Endodermal cell (in vitro differentiated cells): ENCODE data around the gene HS6ST3. TPM values are rescaled to one million over a fixed set of nuclear protein-coding genes. Genes with fewer than 3 reads are reported as not detected.

ENCODE experiments used
- DNase-seq: peaks from one replicate; pipeline ENCODE4 v3.0.0-alpha.2; 2017
- H3K27ac ChIP-seq: 2 replicates; pipeline ENCODE4 v1.5.1; 2013; ENCODE audit warnings: mild to moderate bottlenecking, low read depth, low read length, moderate library complexity
- H3K27me3 ChIP-seq: 2 replicates; pipeline ENCODE4 v1.6.1; 2013; ENCODE audit warnings: mild to moderate bottlenecking, low read length, moderate library complexity; ENCODE audit not compliant: insufficient read depth, control insufficient read depth, poor library complexity, severe bottlenecking
- H3K36me3 ChIP-seq: 2 replicates; pipeline ENCODE4 v1.7.0; 2013; ENCODE audit warnings: mild to moderate bottlenecking, low read length, moderate library complexity; ENCODE audit not compliant: control insufficient read depth, insufficient read depth
- H3K4me1 ChIP-seq: one replicate; pipeline ENCODE4 v1.7.0; 2013; ENCODE audit warnings: low read length; ENCODE audit not compliant: control insufficient read depth, insufficient read depth
- H3K4me3 ChIP-seq: 2 replicates; pipeline ENCODE4 v1.5.1; 2013; ENCODE audit warnings: mild to moderate bottlenecking, low read length, moderate library complexity
- H3K9ac ChIP-seq: 2 replicates; pipeline ENCODE4 v1.6.1; 2013; ENCODE audit warnings: mild to moderate bottlenecking, low read length, moderate library complexity; ENCODE audit not compliant: poor library complexity, severe bottlenecking; ENCODE audit errors: extremely low read depth
- H3K9me3 ChIP-seq: 2 replicates; pipeline ENCODE4 v1.6.1; 2013; ENCODE audit warnings: mild to moderate bottlenecking, low read length, moderate library complexity; ENCODE audit not compliant: control insufficient read depth
- H3K27ac Mint-ChIP-seq: 2 replicates; pipeline ENCODE4 v1.8.0; 2020; ENCODE audit warnings: mixed read lengths
- H3K27me3 Mint-ChIP-seq: 2 replicates; pipeline ENCODE4 v1.8.0; 2021; ENCODE audit warnings: mild to moderate bottlenecking, mixed read lengths; ENCODE audit not compliant: insufficient read depth
- H3K36me3 Mint-ChIP-seq: 2 replicates; pipeline ENCODE4 v1.8.0; 2020; ENCODE audit warnings: low read depth, mixed read lengths
- H3K4me1 Mint-ChIP-seq: 2 replicates; pipeline ENCODE4 v1.8.0; 2020; ENCODE audit warnings: mixed read lengths
- H3K4me3 Mint-ChIP-seq: 2 replicates; pipeline ENCODE4 v1.8.0; 2020; ENCODE audit warnings: mild to moderate bottlenecking, moderate library complexity, mixed read lengths
- H3K9me3 Mint-ChIP-seq: 2 replicates; pipeline ENCODE4 v1.8.0; 2020; ENCODE audit warnings: mild to moderate bottlenecking, mixed read lengths
- WGBS, 2 experiments: methylation state at CpG; one replicate each; pipeline versions ENCODE4 v1.1.5 to v1.1.7; 2013; ENCODE audit warnings: missing lambda C conversion rate in 2 of 2, mixed read lengths in 1 of 2; ENCODE audit not compliant: insufficient coverage in 1 of 2, insufficient read length in 1 of 2; 5-methylcytosine and 5-hydroxymethylcytosine counted together
- total RNA-seq, 2 donors: library from RNA; stranded (reverse); fragmentation: NEBNext Ultra II Directional in 1 of 2; extraction: Animal tissue kit (Norgen Biotek cat#: 25700) in 1 of 2; gene quantifications; 2 replicates in 1 of 2; 3 replicates in 1 of 2; pipeline ENCODE4 v1.2.1, GENCODE V29; 2021
- TF ChIP-seq, protein P1 (sequence below): fragments of 200-600 bp; sonication (generic); conservative IDR thresholded peaks from 2 replicates; pipeline ENCODE4 v1.5.0; 2021; ENCODE audit warnings: antibody characterized with exemption, mild to moderate bottlenecking

The HS6ST3 gene
- total RNA-seq, 2 donors from 2014 or later, result 0.84 to 1.1 TPM

DNA sequence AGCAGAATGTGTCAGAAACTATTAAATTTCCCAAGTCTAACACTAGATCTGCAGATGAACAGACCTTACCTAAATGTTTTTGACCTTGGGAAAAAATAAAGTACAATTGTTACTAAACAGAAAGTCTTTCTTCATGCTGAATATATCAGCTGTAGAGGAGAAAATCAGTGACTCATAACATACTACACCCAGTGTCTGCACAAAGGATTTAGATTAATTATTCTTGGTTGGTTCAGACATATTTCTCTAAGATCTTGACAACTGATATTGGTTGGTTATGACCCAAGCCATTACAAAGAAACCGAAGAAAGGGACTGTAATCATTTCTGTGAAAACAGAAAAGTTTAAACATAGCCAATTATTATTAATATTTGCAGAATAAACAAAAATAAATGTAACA, 225.1 kb downstream of the HS6ST3 start:
- Histone ChIP-seq H3K9ac (no peak overlapping the region), H3K4me1 (no peaks in the 10 kb centered on the region), H3K27me3 (no peaks in the 10 kb centered on the region), H3K27ac (no peak overlapping the region), H3K4me3 (no peak overlapping the region), H3K36me3 (no peaks in the 10 kb centered on the region), H3K9me3 (no peaks in the 10 kb centered on the region)
- Mint-ChIP-seq H3K27me3 (no peaks in the 10 kb centered on the region), H3K9me3 (no peaks in the 10 kb centered on the region), H3K36me3 (no peaks in the 10 kb centered on the region), H3K27ac (no peak overlapping the region), H3K4me1 (no peaks in the 10 kb centered on the region), H3K4me3 (no peak overlapping the region)
- no peak for DNase-seq
- WGBS, 2 experiments, result 100% methylated on average over 1 of the region's 1 CpG; no CpG with 5 or more reads in 1 of the 2 experiments
- TF ChIP-seq, protein P1, sequence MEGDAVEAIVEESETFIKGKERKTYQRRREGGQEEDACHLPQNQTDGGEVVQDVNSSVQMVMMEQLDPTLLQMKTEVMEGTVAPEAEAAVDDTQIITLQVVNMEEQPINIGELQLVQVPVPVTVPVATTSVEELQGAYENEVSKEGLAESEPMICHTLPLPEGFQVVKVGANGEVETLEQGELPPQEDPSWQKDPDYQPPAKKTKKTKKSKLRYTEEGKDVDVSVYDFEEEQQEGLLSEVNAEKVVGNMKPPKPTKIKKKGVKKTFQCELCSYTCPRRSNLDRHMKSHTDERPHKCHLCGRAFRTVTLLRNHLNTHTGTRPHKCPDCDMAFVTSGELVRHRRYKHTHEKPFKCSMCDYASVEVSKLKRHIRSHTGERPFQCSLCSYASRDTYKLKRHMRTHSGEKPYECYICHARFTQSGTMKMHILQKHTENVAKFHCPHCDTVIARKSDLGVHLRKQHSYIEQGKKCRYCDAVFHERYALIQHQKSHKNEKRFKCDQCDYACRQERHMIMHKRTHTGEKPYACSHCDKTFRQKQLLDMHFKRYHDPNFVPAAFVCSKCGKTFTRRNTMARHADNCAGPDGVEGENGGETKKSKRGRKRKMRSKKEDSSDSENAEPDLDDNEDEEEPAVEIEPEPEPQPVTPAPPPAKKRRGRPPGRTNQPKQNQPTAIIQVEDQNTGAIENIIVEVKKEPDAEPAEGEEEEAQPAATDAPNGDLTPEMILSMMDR, result no peak

DNA sequence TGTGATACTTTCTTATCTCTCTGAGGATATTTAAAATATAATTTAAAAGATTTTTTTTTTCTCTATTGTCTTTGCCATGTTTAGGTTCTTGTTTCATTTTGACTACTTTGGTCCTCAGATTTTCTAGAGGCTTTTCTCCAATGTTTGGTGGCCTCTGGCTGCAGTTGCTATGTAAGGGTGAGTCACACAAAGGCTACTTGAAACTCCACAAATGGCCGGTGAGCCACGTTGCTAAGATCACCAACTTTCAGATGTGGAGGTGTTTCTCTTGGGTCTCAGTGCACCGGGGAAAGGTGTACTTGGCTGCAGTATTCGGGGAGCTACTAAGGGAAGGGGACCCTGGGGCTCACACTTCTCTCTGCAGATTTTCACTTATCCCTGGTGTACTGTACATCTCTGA, 248.1 kb downstream of the HS6ST3 start:
- H3K36me3 ChIP-seq, result no peaks in the 10 kb centered on the region
- H3K27ac Mint-ChIP-seq, result no peak overlapping the region
- no peak overlapping the region for H3K4me3 Mint-ChIP-seq
- H3K4me1 Mint-ChIP-seq, result no peaks in the 10 kb centered on the region
- 89% methylated on average over 4 of the region's 4 CpGs for WGBS, 2 experiments
- H3K4me1 ChIP-seq, result no peaks in the 10 kb centered on the region
- no peaks in the 10 kb centered on the region for H3K9me3 ChIP-seq
- DNase-seq, result no peak
- H3K27me3 Mint-ChIP-seq, result no peaks in the 10 kb centered on the region
- H3K36me3 Mint-ChIP-seq, result no peaks in the 10 kb centered on the region
- no peaks in the 10 kb centered on the region for H3K27me3 ChIP-seq
- no peak overlapping the region for H3K9ac ChIP-seq
- H3K9me3 Mint-ChIP-seq, result peaks cover 3% of the 10 kb centered on the region
- H3K27ac ChIP-seq, result no peak overlapping the region
- TF ChIP-seq, protein P1, result no peak
- no peak overlapping the region for H3K4me3 ChIP-seq

DNA sequence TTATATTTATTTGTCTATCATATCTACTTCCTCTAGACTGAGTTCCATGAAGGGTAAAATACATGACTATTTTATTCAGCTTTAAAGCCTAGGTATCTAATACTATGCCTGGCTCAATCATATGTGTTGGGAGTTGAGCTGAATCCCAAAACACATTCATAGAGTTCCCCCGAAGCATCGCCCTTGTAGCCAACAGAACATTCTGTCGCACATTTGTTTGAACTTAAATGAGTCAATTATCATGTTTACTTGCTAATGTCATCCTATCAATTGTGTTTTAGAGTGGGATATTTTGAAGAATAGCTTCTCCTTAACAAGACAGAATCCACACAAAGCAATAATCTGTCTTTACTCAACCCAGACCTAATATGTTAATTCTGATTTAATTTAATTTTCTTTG, 252.4 kb downstream of the HS6ST3 start:
- H3K36me3 ChIP-seq, result no peaks in the 10 kb centered on the region
- Mint-ChIP-seq H3K4me1 (no peaks in the 10 kb centered on the region), H3K9me3 (no peaks in the 10 kb centered on the region), H3K27ac (no peak overlapping the region), H3K4me3 (no peak overlapping the region), H3K36me3 (no peaks in the 10 kb centered on the region), H3K27me3 (no peaks in the 10 kb centered on the region)
- no peak overlapping the region for H3K4me3 ChIP-seq
- H3K4me1 ChIP-seq, result no peaks in the 10 kb centered on the region
- DNase-seq, result no peak
- no peak overlapping the region for H3K27ac ChIP-seq
- no peaks in the 10 kb centered on the region for H3K27me3 ChIP-seq
- no peaks in the 10 kb centered on the region for H3K9me3 ChIP-seq
- TF ChIP-seq, protein P1, result no peak
- H3K9ac ChIP-seq, result no peak overlapping the region
- 92 to 100% methylated on average over 2 to 3 of the region's 3 CpGs for WGBS, 2 experiments
